CD1c-positive myeloid dendritic cell (primary cell): ENCODE results near the gene CUL4A.

ENCODE experiments used
- DNase-seq: peaks from one replicate; pipeline ENCODE4 v3.0.0-alpha.2; 2016; ENCODE audit errors: extremely low spot score

The CUL4A gene

GRCh38 chr13:113207890-113208420 is 1.5 kb upstream of the CUL4A start:
- peak; percentile 47 for DNase-seq

GRCh38 chr13:113208421-113209335 is 735 bp upstream of the CUL4A start, which contains the start of gene PCID2:
TSS of gene PCID2 (minus strand) at chr13:113208669. CDS start at chr13:113208634, 35 bp downstream.
- DNase-seq = peak; percentile 95

GRCh38 chr13:113209759-113210421 is 477 bp downstream of the CUL4A start:
- peak; percentile 60 for DNase-seq

- no peak for DNase-seq
These were observed 1.4 kb downstream of the CUL4A start for GRCh38 chr13:113210833-113211232.

- DNase-seq = peak; percentile 11
These were observed 2.4 kb downstream of the CUL4A start for GRCh38 chr13:113211774-113212173.

GRCh38 chr13:113216254-113217048 is 7.0 kb downstream of the CUL4A start:
- DNase-seq = no peak

GRCh38 chr13:113218586-113218985 is 9.2 kb downstream of the CUL4A start:
- DNase-seq = no peak

GRCh38 chr13:113219256-113219940 is 10.0 kb downstream of the CUL4A start:
- DNase-seq = no peak

GRCh38 chr13:113220141-113220598 is 10.8 kb downstream of the CUL4A start:
- DNase-seq = no peak

- DNase-seq = no peak
These were observed 11.5 kb downstream of the CUL4A start for GRCh38 chr13:113220877-113221276.

- DNase-seq = no peak
These were observed 13.7 kb downstream of the CUL4A start for GRCh38 chr13:113223070-113223469.

GRCh38 chr13:113224486-113224885 is 15.1 kb downstream of the CUL4A start:
- DNase-seq = no peak

- no peak for DNase-seq
These were observed 16.1 kb downstream of the CUL4A start for GRCh38 chr13:113225515-113225914.

GRCh38 chr13:113226873-113227450 is 17.5 kb downstream of the CUL4A start:
- no peak for DNase-seq

GRCh38 chr13:113229161-113229560 is 19.7 kb downstream of the CUL4A start:
- DNase-seq = no peak

GRCh38 chr13:113229791-113230190 is 20.4 kb downstream of the CUL4A start:
- DNase-seq = no peak

GRCh38 chr13:113231306-113232207 is 22.1 kb downstream of the CUL4A start:
- DNase-seq = no peak

- DNase-seq = no peak
These were observed 23.0 kb downstream of the CUL4A start for GRCh38 chr13:113232208-113233003.

GRCh38 chr13:113233101-113233500 is 23.7 kb downstream of the CUL4A start:
- DNase-seq = no peak
